IMR-90 (cell line): ENCODE measurements around the gene CHN2. TPM values are rescaled to one million over a fixed set of nuclear protein-coding genes. Genes with fewer than 3 reads are reported as not detected.

Experiments used
- ATAC-seq: fragments of 200-7000 bp; cut with Tn5 transposase; 2 replicates; pipeline ENCODE4 v1.9.1; 2020; ENCODE audit warnings: low read depth, mild to moderate bottlenecking, moderate library complexity
- BruUV-seq: library from RNA; stranded (reverse); fragments of 400-500 nt; replicated peaks from 2 replicates; lab custom pipeline; 2021; lab: Mats Ljungman, UMichigan
- CTCF ChIA-PET: fragments of 300-600 bp; formaldehyde crosslinking; extraction: SDS; loops from one replicate; lab custom pipeline; 2021; ENCODE audit warnings: antibody characterized with exemption; lab: Yijun Ruan, JAX
- POLR2A ChIA-PET: fragments of 300-600 bp; sonication (Branson Sonifier 250); formaldehyde crosslinking; loops from one replicate; lab custom pipeline; 2022; ENCODE audit warnings: antibody characterized with exemption; ENCODE audit not compliant: unreplicated experiment; lab: Charles Lee
- DNase-seq: peaks from one replicate; pipeline ENCODE4 v3.0.0; 2013
- H2AFZ ChIP-seq: replicated peaks from 2 replicates; pipeline ENCODE3; 2013; ENCODE audit warnings: low read length, mild to moderate bottlenecking; ENCODE audit not compliant: poor library complexity
- H2AK5ac ChIP-seq: 2 replicates; pipeline ENCODE4 v1.6.1; 2013; ENCODE audit warnings: low read depth, low read length, inconsistent platforms
- H2AK9ac ChIP-seq: replicated peaks from 2 replicates; pipeline ENCODE3; 2013; ENCODE audit warnings: mild to moderate bottlenecking, low read depth, low read length, moderate library complexity; ENCODE audit not compliant: poor library complexity
- H2BK120ac ChIP-seq: 2 replicates; pipeline ENCODE4 v1.6.1; 2013; ENCODE audit warnings: low read depth, low read length, inconsistent platforms
- H2BK15ac ChIP-seq: 3 replicates; pipeline ENCODE4 v1.6.1; 2013; ENCODE audit warnings: low read depth, low read length, inconsistent platforms
- H2BK20ac ChIP-seq: 2 replicates; pipeline ENCODE4 v1.6.1; 2013; ENCODE audit warnings: low read depth, mild to moderate bottlenecking, inconsistent platforms, low read length, moderate library complexity
- H2BK5ac ChIP-seq: 2 replicates; pipeline ENCODE4 v1.6.1; 2013; ENCODE audit warnings: mild to moderate bottlenecking, low read depth, low read length, inconsistent platforms; ENCODE audit not compliant: poor library complexity, severe bottlenecking
- H3K14ac ChIP-seq: replicated peaks from 2 replicates; pipeline ENCODE4 v1.6.1; 2013; ENCODE audit warnings: low read depth, low read length, inconsistent platforms
- H3K18ac ChIP-seq: 2 replicates; pipeline ENCODE4 v1.6.1; 2013; ENCODE audit warnings: low read depth, low read length, control low read depth
- H3K23ac ChIP-seq: 2 replicates; pipeline ENCODE4 v1.6.1; 2013; ENCODE audit warnings: low read depth, low read length, inconsistent platforms
- H3K27ac ChIP-seq: 2 replicates; pipeline ENCODE4 v1.5.1; 2013; ENCODE audit warnings: mild to moderate bottlenecking, control low read depth, low read length; ENCODE audit not compliant: insufficient read depth
- H3K27me3 ChIP-seq: 2 replicates; pipeline ENCODE4 v1.6.1; 2013; ENCODE audit warnings: low read length; ENCODE audit not compliant: control insufficient read depth, insufficient read depth
- H3K36me3 ChIP-seq: 2 replicates; pipeline ENCODE4 v1.6.1; 2013; ENCODE audit warnings: low read length, mixed read lengths; ENCODE audit not compliant: control insufficient read depth, insufficient read depth
- H3K4ac ChIP-seq: 2 replicates; pipeline ENCODE4 v1.6.1; 2013; ENCODE audit warnings: low read depth, low read length, inconsistent platforms
- H3K4me1 ChIP-seq: 2 replicates; pipeline ENCODE4 v1.6.1; 2013; ENCODE audit warnings: low read length, mixed read lengths; ENCODE audit not compliant: control insufficient read depth, insufficient read depth
- H3K4me2 ChIP-seq: 2 replicates; pipeline ENCODE4 v1.6.1; 2013; ENCODE audit warnings: low read depth, mild to moderate bottlenecking, control low read depth, low read length, moderate library complexity
- H3K4me3 ChIP-seq: 2 replicates; pipeline ENCODE4 v1.5.1; 2013; ENCODE audit warnings: low read depth, mild to moderate bottlenecking, control low read depth, low read length, moderate library complexity; ENCODE audit not compliant: insufficient read depth
- H3K56ac ChIP-seq: 2 replicates; pipeline ENCODE4 v1.6.1; 2013; ENCODE audit warnings: low read length, inconsistent platforms; ENCODE audit not compliant: insufficient read depth; ENCODE audit errors: extremely low read depth
- H3K79me1 ChIP-seq, 2 experiments: 2 replicates each; pipeline ENCODE4 v1.6.1; 2013; ENCODE audit warnings: low read length in 2 of 2, inconsistent platforms in 1 of 2, low read depth in 1 of 2
- H3K9ac ChIP-seq: 2 replicates; pipeline ENCODE4 v1.6.1; 2013; ENCODE audit warnings: low read depth, low read length, control low read depth
- H3K9me1 ChIP-seq: 2 replicates; pipeline ENCODE4 v1.6.1; 2013; ENCODE audit warnings: low read length, inconsistent platforms; ENCODE audit not compliant: insufficient read depth
- H3K9me3 ChIP-seq: 2 replicates; pipeline ENCODE4 v1.6.1; 2013; ENCODE audit warnings: low read length; ENCODE audit not compliant: control insufficient read depth, insufficient read depth
- H4K20me1 ChIP-seq: 2 replicates; pipeline ENCODE4 v1.6.1; 2013; ENCODE audit warnings: low read length, inconsistent platforms; ENCODE audit not compliant: insufficient read depth
- H4K5ac ChIP-seq: 2 replicates; pipeline ENCODE4 v1.6.1; 2013; ENCODE audit warnings: mild to moderate bottlenecking, low read depth, low read length, control low read depth
- H4K8ac ChIP-seq, 2 experiments: 2 replicates each; pipeline ENCODE4 v1.6.1; 2013; ENCODE audit warnings: low read depth in 2 of 2, low read length in 2 of 2, control low read depth in 1 of 2, inconsistent platforms in 1 of 2
- H4K91ac ChIP-seq: 2 replicates; pipeline ENCODE4 v1.6.1; 2013; ENCODE audit warnings: low read depth, low read length, inconsistent platforms; ENCODE audit not compliant: insufficient read depth
- BHLHE40 ChIP-seq: fragments of 150-350 bp; IDR thresholded peaks from 2 replicates; pipeline ENCODE4 v1.6.1; 2016; ENCODE audit warnings: mild to moderate bottlenecking, low read depth, low read length
- CEBPB ChIP-seq: IDR thresholded peaks from 2 replicates; pipeline ENCODE4 v1.6.1; 2012; ENCODE audit warnings: low read depth, low read length, improper control_type of control experiment
- CHD1 ChIP-seq: IDR thresholded peaks from 2 replicates; pipeline ENCODE4 v1.6.1; 2012; ENCODE audit warnings: low read depth, low read length, improper control_type of control experiment
- FOS ChIP-seq: fragments of 150-350 bp; IDR thresholded peaks from 2 replicates; pipeline ENCODE4 v1.6.1; 2016; ENCODE audit warnings: low read depth, low read length
- MAFK ChIP-seq: IDR thresholded peaks from 2 replicates; pipeline ENCODE4 v1.6.1; 2012; ENCODE audit warnings: low read depth, low read length, improper control_type of control experiment
- MAZ ChIP-seq: IDR thresholded peaks from 2 replicates; pipeline ENCODE4 v1.6.1; 2012; ENCODE audit warnings: low read depth, mild to moderate bottlenecking, low read length, improper control_type of control experiment, moderate library complexity, borderline replicate concordance
- MXI1 ChIP-seq: IDR thresholded peaks from 2 replicates; pipeline ENCODE4 v1.6.1; 2012; ENCODE audit warnings: low read depth, mild to moderate bottlenecking, low read length, moderate library complexity, borderline replicate concordance
- NFE2L2 ChIP-seq: fragments of 150-350 bp; IDR thresholded peaks from 2 replicates; pipeline ENCODE4 v1.6.1; 2016; ENCODE audit warnings: low read depth, mild to moderate bottlenecking, low read length
- POLR2A ChIP-seq: IDR thresholded peaks from 2 replicates; pipeline ENCODE4 v1.6.1; 2012; ENCODE audit warnings: mild to moderate bottlenecking, low read depth, low read length
- RAD21 ChIP-seq: IDR thresholded peaks from 2 replicates; pipeline ENCODE4 v1.6.1; 2012; ENCODE audit warnings: low read length, improper control_type of control experiment
- RCOR1 ChIP-seq: IDR thresholded peaks from 2 replicates; pipeline ENCODE4 v1.6.1; 2012; ENCODE audit warnings: mild to moderate bottlenecking, low read length, improper control_type of control experiment; ENCODE audit not compliant: insufficient replicate concordance
- RFX5 ChIP-seq: IDR thresholded peaks from 2 replicates; pipeline ENCODE4 v1.8.0; 2012; ENCODE audit warnings: low read depth, mild to moderate bottlenecking, low read length, moderate library complexity
- SMC3 ChIP-seq: fragments of 150-350 bp; IDR thresholded peaks from 2 replicates; pipeline ENCODE4 v1.6.1; 2016; ENCODE audit warnings: low read depth, mild to moderate bottlenecking, antibody characterized with exemption, low read length, moderate library complexity
- WGBS, 2 experiments: methylation state at CpG; one replicate each; pipeline versions ENCODE4 v1.1.5 to v1.1.7; 2013; ENCODE audit warnings: missing lambda C conversion rate in 2 of 2; ENCODE audit not compliant: insufficient read length in 1 of 2; ENCODE audit errors: extremely low coverage in 2 of 2; 5-methylcytosine and 5-hydroxymethylcytosine counted together
- dilution Hi-C: fragments of 300-500 bp; cut with HindIII; formaldehyde crosslinking; loops from one replicate; pipeline ENCODE4 v1.14.3; 2018; ENCODE audit warnings: low sequenced_read_pairs; ENCODE audit not compliant: unreplicated experiment
- in situ Hi-C: fragments of 300-500 bp; cut with MboI; formaldehyde crosslinking; loops from 3 replicates; pipeline ENCODE4 v1.14.3; 2019; ENCODE audit warnings: low sequenced_read_pairs, inconsistent platforms, mixed read lengths
- intact Hi-C: fragments of 100-400 bp; cut with micrococcal nuclease; formaldehyde crosslinking; loops from 2 replicates; pipeline ENCODE4 v1.10.0; 2022
- polyA plus RNA-seq, 3 experiments: library from polyadenylated mRNA; depleted of rRNA; stranded (reverse); fragments of >200 nt; gene quantifications; 2 replicates each; pipeline ENCODE4 v1.2.3, GENCODE V29; 2012; ENCODE audit warnings: low replicate concordance in 1 of 3
- total RNA-seq: library from RNA; depleted of rRNA; stranded (reverse); fragments of >200 nt; gene quantifications from 2 replicates; pipeline ENCODE4 v1.2.3, GENCODE V29; 2012
- TF ChIP-seq, protein P1 (sequence below): conservative IDR thresholded peaks from 2 replicates; pipeline ENCODE4 v1.5.1; 2012; ENCODE audit warnings: mild to moderate bottlenecking, low read depth, low read length, improper control_type of control experiment
- TF ChIP-seq, protein P2 (sequence below): fragments of 150-350 bp; IDR thresholded peaks from 2 replicates; pipeline ENCODE4 v1.6.1; 2016; ENCODE audit warnings: low read depth, mild to moderate bottlenecking, low read length, moderate library complexity, borderline replicate concordance
- TF ChIP-seq, protein P3 (sequence below): fragments of 150-350 bp; IDR thresholded peaks from 2 replicates; pipeline ENCODE4 v1.6.1; 2017; ENCODE audit warnings: mild to moderate bottlenecking, antibody characterized with exemption, low read length, low read depth

The CHN2 gene
- total and polyA plus RNA-seq, 2 of the 4 experiments (the other 2 are of a cell fraction), result not detected

DNA sequence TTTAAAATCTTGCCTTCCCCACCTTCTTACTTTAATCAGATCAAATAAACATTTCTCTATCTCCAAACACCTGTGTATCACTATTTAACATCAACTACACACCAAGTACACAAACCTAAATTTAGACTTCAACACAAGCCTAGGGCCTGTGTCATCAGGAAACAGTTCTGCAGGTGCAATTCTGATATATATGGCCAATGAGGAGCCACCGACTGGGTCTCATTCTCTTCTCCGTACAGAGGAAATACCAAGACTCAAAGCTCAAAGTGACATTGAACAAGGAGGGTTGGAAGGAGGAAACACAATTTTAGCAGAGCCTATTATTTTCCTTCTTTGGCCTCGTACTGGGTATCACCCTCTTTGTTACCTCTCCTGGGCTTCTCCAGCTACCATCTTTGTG is 216.4 kb downstream of the CHN2 start:
- POLR2A ChIA-PET, result no interaction called here
- no peaks in the 10 kb centered on the region for H4K20me1 ChIP-seq
- H4K5ac ChIP-seq, result no peak overlapping the region
- no peak overlapping the region for H2BK5ac ChIP-seq
- CTCF ChIA-PET, result interaction anchor here (0.5 to 0.6 kb wide), 2 partner anchors 84 to 489 kb away, joined by 3 to 4 read pairs; no protein-coding TSS in a partner anchor
- 83% methylated on average over 2 of the region's 3 CpGs; no CpG with 5 or more reads in 1 of the 2 experiments for WGBS, 2 experiments
- H4K91ac ChIP-seq, result no peak overlapping the region
- no peak overlapping the region for H2AK5ac ChIP-seq
- H4K8ac ChIP-seq, result no peak overlapping the region
- no peak overlapping the region for H2BK120ac ChIP-seq
- in situ Hi-C loops, result no loop called here
- no peak overlapping the region for H3K18ac ChIP-seq
- no peaks in the 10 kb centered on the region; the same call in 1 of the 2 replicates for H3K27me3 ChIP-seq
- no peak overlapping the region for H3K4me2 ChIP-seq
- no peak overlapping the region for H2BK15ac ChIP-seq
- ATAC-seq, result no peak
- intact Hi-C loops, result no loop called here
- TF ChIP-seq RAD21, result no peak
- no peak for TF ChIP-seq NFE2L2
- no peak for TF ChIP-seq RCOR1
- TF ChIP-seq RFX5, result no peak
- TF ChIP-seq, protein P1, sequence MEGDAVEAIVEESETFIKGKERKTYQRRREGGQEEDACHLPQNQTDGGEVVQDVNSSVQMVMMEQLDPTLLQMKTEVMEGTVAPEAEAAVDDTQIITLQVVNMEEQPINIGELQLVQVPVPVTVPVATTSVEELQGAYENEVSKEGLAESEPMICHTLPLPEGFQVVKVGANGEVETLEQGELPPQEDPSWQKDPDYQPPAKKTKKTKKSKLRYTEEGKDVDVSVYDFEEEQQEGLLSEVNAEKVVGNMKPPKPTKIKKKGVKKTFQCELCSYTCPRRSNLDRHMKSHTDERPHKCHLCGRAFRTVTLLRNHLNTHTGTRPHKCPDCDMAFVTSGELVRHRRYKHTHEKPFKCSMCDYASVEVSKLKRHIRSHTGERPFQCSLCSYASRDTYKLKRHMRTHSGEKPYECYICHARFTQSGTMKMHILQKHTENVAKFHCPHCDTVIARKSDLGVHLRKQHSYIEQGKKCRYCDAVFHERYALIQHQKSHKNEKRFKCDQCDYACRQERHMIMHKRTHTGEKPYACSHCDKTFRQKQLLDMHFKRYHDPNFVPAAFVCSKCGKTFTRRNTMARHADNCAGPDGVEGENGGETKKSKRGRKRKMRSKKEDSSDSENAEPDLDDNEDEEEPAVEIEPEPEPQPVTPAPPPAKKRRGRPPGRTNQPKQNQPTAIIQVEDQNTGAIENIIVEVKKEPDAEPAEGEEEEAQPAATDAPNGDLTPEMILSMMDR, result no peak
- TF ChIP-seq, protein P2, sequence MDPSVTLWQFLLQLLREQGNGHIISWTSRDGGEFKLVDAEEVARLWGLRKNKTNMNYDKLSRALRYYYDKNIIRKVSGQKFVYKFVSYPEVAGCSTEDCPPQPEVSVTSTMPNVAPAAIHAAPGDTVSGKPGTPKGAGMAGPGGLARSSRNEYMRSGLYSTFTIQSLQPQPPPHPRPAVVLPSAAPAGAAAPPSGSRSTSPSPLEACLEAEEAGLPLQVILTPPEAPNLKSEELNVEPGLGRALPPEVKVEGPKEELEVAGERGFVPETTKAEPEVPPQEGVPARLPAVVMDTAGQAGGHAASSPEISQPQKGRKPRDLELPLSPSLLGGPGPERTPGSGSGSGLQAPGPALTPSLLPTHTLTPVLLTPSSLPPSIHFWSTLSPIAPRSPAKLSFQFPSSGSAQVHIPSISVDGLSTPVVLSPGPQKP, result no peak
- TF ChIP-seq CHD1, result no peak
- no peak for TF ChIP-seq MAZ
- TF ChIP-seq, protein P3, sequence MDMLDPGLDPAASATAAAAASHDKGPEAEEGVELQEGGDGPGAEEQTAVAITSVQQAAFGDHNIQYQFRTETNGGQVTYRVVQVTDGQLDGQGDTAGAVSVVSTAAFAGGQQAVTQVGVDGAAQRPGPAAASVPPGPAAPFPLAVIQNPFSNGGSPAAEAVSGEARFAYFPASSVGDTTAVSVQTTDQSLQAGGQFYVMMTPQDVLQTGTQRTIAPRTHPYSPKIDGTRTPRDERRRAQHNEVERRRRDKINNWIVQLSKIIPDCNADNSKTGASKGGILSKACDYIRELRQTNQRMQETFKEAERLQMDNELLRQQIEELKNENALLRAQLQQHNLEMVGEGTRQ, result no peak
- TF ChIP-seq MAFK, result no peak
- TF ChIP-seq POLR2A, result no peak
- TF ChIP-seq BHLHE40, result no peak
- no peak for TF ChIP-seq FOS
- no peak for TF ChIP-seq SMC3
- no peak for TF ChIP-seq MXI1
- no peak for TF ChIP-seq CEBPB
- no peak overlapping the region for H3K14ac ChIP-seq
- dilution Hi-C loops, result no loop called here
- no peaks in the 10 kb centered on the region for H3K36me3 ChIP-seq
- no peak overlapping the region for H3K4ac ChIP-seq
- H3K9ac ChIP-seq, result no peak overlapping the region
- H2BK20ac ChIP-seq, result no peak overlapping the region
- H2AK9ac ChIP-seq, result no peak overlapping the region
- H3K4me3 ChIP-seq, result no peak overlapping the region
- no peak overlapping the region for H2AFZ ChIP-seq
- H3K56ac ChIP-seq, result no peak overlapping the region
- H3K79me1 ChIP-seq, result no peaks in the 10 kb centered on the region
- no peaks in the 10 kb centered on the region for H3K9me3 ChIP-seq
- no peaks in the 10 kb centered on the region for H3K4me1 ChIP-seq
- no peak overlapping the region for H3K23ac ChIP-seq
- H3K9me1 ChIP-seq, result no peaks in the 10 kb centered on the region
- BruUV-seq, result no TSS peak
- no peak for DNase-seq
- H3K27ac ChIP-seq, result no peak overlapping the region
